Measurements from ENCODE around the gene ANXA2.
A peak's percentile ranks its signal among the peaks of the same experiment; 100 is the strongest.
"Not testable (repeated sequence)": the region's sequence is repeated elsewhere in the genome, so short reads cannot be mapped to it uniquely, and the experiment has no call there.

ANXA2 gene

GRCh38 chr15:60412807-60413206, 15.0 kb upstream of the ANXA2 start:
- DNase-seq (ENCODE audit: low read depth, low spot score); H3K4me3 ChIP-seq (ENCODE audit: low read length): not testable (repeated sequence)

DNA sequence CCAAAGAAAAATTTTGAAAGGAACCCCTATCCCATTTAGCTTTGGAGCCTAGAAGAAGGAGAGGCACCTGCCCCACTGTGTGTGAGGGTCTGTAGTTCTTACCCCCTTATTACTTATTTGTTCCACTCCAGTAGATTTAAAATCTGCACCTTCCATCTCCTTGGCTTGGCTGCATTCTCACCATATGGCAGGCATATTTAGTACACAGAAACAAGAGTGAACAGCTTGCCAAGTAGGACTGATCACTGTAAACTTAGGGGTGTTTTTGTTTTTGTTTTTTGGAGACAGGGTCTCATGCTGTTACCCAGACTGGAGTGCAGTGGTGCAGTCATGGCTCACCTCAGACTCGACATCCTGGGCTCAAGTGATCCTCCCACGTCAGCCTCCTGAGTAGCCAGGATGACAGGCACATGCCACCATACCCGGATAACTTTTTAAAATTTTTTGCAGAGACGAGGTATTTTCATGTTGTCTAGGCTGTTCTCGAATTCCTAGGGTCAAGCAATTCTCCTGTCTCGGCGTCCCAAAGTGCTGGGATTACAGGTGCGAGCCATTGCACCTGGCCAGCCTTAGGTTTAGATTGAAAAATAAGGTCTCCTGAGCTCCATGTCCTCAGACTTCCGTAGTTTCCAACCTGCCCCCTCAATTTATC, 14.1 kb upstream of the ANXA2 start:
- no peak overlapping the region for H3K4me3 ChIP-seq (ENCODE audit: low read length)
- no peak for DNase-seq (ENCODE audit: low read depth, low spot score)

DNA sequence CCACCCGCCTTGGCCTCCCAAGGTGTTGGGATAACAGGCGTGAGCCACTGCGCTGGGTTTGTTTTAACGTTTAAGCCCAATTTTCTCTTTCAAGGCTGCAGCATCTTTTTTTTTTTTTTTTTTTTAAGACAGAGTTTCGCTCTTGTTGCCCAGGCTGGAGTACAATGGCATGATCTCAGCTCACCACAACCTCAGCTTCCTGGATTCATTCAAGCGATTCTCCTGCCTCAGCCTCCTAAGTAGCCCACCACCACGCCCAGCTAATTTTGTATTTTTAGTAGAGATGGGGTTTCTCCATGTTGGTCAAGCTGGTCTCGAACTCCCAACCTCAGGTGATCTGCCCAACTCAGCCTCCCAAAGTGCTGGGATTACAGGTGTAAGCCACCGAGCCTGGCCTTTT, 12.6 kb upstream of the ANXA2 start:
- H3K4me3 ChIP-seq (ENCODE audit: low read length); DNase-seq (ENCODE audit: low read depth, low spot score): not testable (repeated sequence)

DNA sequence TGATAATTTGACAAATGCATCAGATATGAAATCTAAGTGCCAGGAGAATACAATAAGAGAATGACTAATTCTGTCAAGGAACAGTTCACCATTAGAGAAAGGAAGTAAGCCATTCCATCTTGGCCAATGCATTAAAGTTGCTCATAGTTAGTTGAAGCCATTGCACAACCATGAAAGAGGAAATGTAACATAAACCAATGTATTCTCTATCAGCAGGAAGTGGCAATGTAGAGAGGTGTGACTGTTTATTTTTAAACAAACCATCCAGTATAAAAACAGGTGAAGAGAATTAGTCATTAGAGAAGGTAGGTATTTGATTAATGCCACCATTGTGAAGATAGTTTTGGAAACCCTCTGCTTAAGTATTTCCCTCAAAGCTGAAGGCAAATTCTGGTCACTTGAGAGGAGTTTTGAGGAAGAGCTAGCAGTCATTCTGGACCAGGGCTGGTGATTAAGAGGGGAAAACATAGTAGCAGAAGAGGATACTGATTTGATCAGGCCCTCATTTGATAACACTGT, 10.7 kb upstream of the ANXA2 start:
- DNase-seq (ENCODE audit: low read depth, low spot score) = peak; percentile 50

GRCh38 chr15:60407415-60407805, 9.6 kb upstream of the ANXA2 start:
- H3K4me3 ChIP-seq (ENCODE audit: low read length) = no peak overlapping the region
- DNase-seq (ENCODE audit: low read depth, low spot score) = no peak

More for the DNA sequence above, 10.7 kb upstream of the ANXA2 start:
- no peak overlapping the region for H3K4me3 ChIP-seq (ENCODE audit: low read length)

GRCh38 chr15:60406513-60407414, 9.0 kb upstream of the ANXA2 start:
- no peak for DNase-seq (ENCODE audit: low read depth, low spot score)
- no peak overlapping the region for H3K4me3 ChIP-seq (ENCODE audit: low read length)

GRCh38 chr15:60405399-60405798, 7.6 kb upstream of the ANXA2 start:
- DNase-seq (ENCODE audit: low read depth, low spot score) = no peak
- H3K4me3 ChIP-seq (ENCODE audit: low read length) = no peak overlapping the region

DNA sequence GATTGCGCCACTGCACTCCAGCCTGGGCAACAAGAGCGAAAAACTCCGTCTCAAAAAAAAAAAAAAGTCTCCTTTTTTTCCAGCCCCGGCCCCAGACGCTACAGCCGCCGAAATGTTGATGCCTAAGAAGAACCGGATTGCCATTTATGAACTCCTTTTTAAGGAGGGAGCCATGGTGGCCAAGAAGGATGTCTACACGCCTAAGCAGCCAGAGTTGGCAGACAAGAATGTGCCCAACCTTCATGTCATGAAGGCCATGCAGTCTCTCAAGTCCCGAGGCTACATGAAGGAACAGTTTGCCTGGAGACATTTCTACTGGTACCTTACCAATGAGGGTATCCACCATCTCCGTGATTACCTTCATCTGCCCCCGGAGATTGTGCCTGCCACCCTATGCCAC, 6.6 kb upstream of the ANXA2 start:
- not testable (repeated sequence) for H3K4me3 ChIP-seq (ENCODE audit: low read length); DNase-seq (ENCODE audit: low read depth, low spot score)

- H3K4me3 ChIP-seq (ENCODE audit: low read length) = no peak overlapping the region
- DNase-seq (ENCODE audit: low read depth, low spot score) = no peak
These were observed 3.2 kb upstream of the ANXA2 start for GRCh38 chr15:60400944-60401343.

DNA sequence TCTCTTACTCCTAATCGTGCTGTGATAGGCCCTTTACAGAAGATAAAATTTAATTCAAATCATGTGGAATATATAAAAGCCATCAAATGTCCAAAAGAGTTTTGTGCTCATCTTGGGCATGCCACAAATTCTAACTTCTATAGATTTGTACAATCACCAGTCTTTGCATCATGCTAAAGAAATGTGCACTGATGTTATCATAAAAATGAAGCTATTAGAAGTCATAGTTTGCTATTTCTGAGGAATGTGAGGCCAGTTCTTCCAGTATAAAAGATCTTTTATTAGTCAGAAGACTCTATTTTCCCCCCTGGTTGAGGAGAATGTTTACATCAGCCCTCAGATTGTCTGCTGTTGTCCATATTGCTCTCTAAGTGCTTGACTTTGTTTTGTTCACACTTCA, 2.1 kb upstream of the ANXA2 start:
- no peak for DNase-seq (ENCODE audit: low read depth, low spot score)
- no peak overlapping the region for H3K4me3 ChIP-seq (ENCODE audit: low read length)

DNA sequence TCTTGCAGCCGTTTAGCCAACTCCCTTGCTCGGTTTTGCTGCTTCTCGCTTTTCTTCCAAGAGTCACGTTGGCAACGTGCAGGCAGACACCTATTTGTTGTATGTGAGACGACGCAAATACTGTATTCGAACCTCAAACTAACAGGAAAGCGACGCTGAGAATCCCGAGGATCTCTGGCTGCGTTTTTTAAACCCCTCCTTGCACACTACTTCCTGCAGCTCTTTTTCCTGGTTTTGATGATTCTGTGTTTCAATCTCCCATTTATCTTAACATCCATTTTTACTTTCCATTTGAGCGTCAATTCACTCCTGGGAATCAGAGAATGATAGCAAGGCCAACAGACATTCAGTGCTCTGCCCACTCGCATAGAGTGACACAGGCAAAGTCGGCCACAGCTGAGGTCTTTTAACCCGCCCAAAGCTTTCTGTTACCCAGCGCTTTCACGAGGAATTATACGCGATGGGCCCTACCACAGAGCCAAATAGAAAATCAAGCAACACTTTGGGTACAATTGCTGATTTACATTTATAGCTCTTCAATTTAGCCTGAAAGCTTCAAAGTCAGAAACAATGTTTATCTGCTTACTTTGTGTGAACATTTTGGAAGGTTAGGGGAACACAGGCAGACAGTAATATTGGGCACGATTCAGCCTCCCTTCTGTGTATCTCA, 1.6 kb upstream of the ANXA2 start:
- no peak overlapping the region for H3K4me3 ChIP-seq (ENCODE audit: low read length)
- no peak for DNase-seq (ENCODE audit: low read depth, low spot score)

DNA sequence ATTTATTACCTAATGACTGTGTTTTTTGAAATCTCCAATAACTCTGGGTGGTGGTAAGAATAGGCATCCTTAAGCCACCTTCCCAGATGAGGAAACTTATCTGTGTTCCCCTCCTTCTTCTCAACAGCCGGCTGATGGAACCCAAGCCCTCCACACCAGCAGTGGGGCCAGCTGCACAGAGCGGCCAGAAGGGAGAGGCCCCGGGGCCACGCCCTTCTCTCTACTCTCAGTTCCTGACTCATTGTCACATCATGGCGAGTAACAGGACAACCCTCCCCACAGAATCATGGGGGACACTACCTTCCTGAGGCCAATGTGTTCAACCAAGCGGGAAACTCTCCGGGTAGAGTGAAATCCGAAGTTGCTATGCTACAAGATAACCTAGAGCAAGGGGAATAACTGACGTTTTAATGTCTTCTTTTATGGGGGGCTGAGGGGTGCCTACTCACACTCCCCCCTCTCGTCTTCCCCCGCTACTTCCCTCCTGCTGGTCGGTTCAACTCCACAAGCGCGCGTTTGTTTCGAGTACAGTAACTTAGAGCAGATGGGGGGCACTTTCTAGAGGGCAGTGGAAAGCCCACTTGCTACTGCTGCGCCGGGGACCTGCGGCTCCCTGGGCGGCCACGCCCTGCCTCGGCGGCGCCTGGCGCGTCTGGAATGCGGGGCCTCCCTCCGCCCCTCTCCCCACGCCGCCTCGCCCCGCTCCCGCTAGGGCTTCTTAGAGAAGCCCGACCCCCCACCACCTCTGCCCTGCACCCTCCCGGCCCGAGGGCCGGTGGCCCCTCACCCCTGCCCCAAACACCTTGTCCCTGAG, 621 bp downstream of the ANXA2 start:
- no peak for DNase-seq (ENCODE audit: low read depth, low spot score)
- peak overlapping the region; percentile 60 for H3K4me3 ChIP-seq (ENCODE audit: low read length)

- no peak overlapping the region for H3K4me3 ChIP-seq (ENCODE audit: low read length)
- DNase-seq (ENCODE audit: low read depth, low spot score) = no peak
These were observed 1.2 kb downstream of the ANXA2 start for GRCh38 chr15:60396560-60396957.

GRCh38 chr15:60396100-60396499, 1.7 kb downstream of the ANXA2 start:
- H3K4me3 ChIP-seq (ENCODE audit: low read length) = no peak overlapping the region
- DNase-seq (ENCODE audit: low read depth, low spot score) = no peak

DNA sequence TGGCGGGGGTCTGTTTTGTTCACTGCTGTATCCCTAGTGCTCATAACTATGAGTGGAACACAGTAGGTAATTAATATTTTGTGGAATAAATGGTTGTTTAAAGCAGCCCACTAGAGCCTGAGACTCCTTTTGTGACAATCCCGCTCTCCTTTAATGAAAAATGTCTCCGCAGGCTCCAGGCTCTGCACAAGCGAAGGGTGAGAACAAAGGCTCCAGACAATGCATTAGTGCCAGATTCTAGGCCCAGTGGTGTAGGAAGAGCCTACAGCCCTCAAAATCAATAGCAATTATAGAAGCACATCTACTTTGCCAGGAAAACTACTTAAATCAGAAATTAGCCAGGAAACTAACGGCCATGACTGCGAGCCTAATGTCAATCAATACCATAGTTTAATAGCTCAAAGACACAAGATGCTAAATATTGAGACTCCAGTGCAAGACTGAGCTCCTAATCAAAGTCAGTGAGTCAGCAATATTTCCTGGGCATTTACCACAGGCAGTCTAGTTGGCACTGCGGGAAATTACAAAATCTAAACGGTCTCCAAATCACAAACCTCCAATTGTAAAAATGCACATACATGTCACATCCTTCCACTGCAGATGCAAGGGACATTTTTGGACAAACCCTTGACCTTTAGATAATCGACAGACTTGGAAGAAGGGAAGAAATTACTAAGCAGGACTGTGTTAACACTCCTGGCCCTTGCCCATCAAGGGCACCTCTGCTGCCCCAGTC, 2.3 kb downstream of the ANXA2 start:
- no peak for DNase-seq (ENCODE audit: low read depth, low spot score)
- H3K4me3 ChIP-seq (ENCODE audit: low read length) = no peak overlapping the region

DNA sequence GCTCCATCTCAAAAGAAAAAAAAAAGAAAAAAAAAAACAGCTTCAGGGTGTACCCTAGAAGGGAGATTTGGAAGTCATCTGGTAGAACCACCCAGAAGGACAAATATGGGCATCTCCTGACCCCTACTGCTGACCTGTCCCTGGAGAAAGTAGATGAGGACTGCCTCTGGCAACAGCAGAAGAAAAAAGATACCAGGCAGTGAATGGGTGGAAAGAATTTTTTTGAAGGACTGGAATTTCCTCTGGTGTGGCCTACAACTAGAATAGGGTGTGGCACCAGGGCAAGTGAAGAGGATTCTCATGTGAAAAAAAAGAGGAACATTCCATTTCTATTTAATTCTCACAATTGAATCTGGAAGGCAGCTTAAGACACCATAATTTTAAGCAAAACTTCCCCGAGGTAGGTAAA, 3.1 kb downstream of the ANXA2 start:
- no peak overlapping the region for H3K4me3 ChIP-seq (ENCODE audit: low read length)

GRCh38 chr15:60392986-60393790, 4.6 kb downstream of the ANXA2 start:
- H3K4me3 ChIP-seq (ENCODE audit: low read length) = no peak overlapping the region

More for the DNA sequence above, 3.1 kb downstream of the ANXA2 start:
- no peak for DNase-seq (ENCODE audit: low read depth, low spot score)

GRCh38 chr15:60392601-60392985, 5.2 kb downstream of the ANXA2 start:
- DNase-seq (ENCODE audit: low read depth, low spot score) = no peak
- H3K4me3 ChIP-seq (ENCODE audit: low read length) = no peak overlapping the region

More at GRCh38 chr15:60392986-60393790, 4.6 kb downstream of the ANXA2 start:
- DNase-seq (ENCODE audit: low read depth, low spot score) = no peak

All from Jurkat, Clone E6-1 (cell line).